OCI-LY7 (cell line): ENCODE data around the gene SLC41A3. TPM values are rescaled to one million over a fixed set of nuclear protein-coding genes. Genes with fewer than 3 reads are reported as not detected.

ENCODE experiments used
- BruUV-seq: library from RNA; stranded (reverse); fragments of 400-500 nt; replicated peaks from 2 replicates; lab custom pipeline; 2021; lab: Mats Ljungman, UMichigan
- CTCF ChIA-PET: fragments of 300-600 bp; sonication (Branson Sonifier 250); formaldehyde crosslinking; loops from one replicate; lab custom pipeline; 2022; ENCODE audit warnings: antibody characterized with exemption; ENCODE audit not compliant: unreplicated experiment; lab: Charles Lee
- POLR2A ChIA-PET: fragments of 300-600 bp; sonication (Branson Sonifier 250); formaldehyde crosslinking; loops from one replicate; lab custom pipeline; 2022; ENCODE audit warnings: antibody characterized with exemption; lab: Charles Lee
- DNase-seq: peaks from one replicate; pipeline ENCODE4 v3.0.0-alpha.2; 2015; ENCODE audit warnings: low spot score
- H2AFZ ChIP-seq: fragments of 200-600 bp; sonication (generic), shearing (Covaris generic); 2 replicates; pipeline ENCODE4 v1.6.1; 2014; ENCODE audit warnings: mild to moderate bottlenecking, antibody characterized with exemption, low read length, moderate library complexity
- H3K27ac ChIP-seq: fragments of 200-600 bp; sonication (generic); 2 replicates; pipeline ENCODE4 v1.5.1; 2014; ENCODE audit warnings: mixed run types, low read depth, mild to moderate bottlenecking, moderate library complexity, low read length, inconsistent platforms; ENCODE audit not compliant: poor library complexity, severe bottlenecking
- H3K36me3 ChIP-seq: fragments of 200-600 bp; sonication (generic); 2 replicates; pipeline ENCODE4 v1.6.1; 2014; ENCODE audit warnings: mild to moderate bottlenecking, antibody characterized with exemption, low read length, moderate library complexity, mixed read lengths; ENCODE audit not compliant: insufficient read depth
- H3K4me1 ChIP-seq: fragments of 200-600 bp; sonication (generic); 2 replicates; pipeline ENCODE4 v1.5.1; 2014; ENCODE audit warnings: mild to moderate bottlenecking, low read length; ENCODE audit not compliant: insufficient read depth, poor library complexity, severe bottlenecking
- H3K4me2 ChIP-seq: fragments of 200-600 bp; sonication (generic); 2 replicates; pipeline ENCODE4 v1.6.1; 2014; ENCODE audit warnings: mild to moderate bottlenecking, low read length
- H3K4me3 ChIP-seq: fragments of 200-600 bp; sonication (generic); 2 replicates; pipeline ENCODE4 v1.5.1; 2014; ENCODE audit warnings: mild to moderate bottlenecking, low read depth, low read length; ENCODE audit not compliant: poor library complexity, severe bottlenecking
- H3K79me2 ChIP-seq: fragments of 200-600 bp; sonication (generic); 2 replicates; pipeline ENCODE4 v1.6.1; 2016; ENCODE audit warnings: low read depth, mild to moderate bottlenecking, low read length, moderate library complexity, mixed read lengths; ENCODE audit not compliant: insufficient read depth
- H3K9me2 ChIP-seq: fragments of 200-600 bp; sonication (generic); 2 replicates; pipeline ENCODE4 v1.6.1; 2016; ENCODE audit warnings: mild to moderate bottlenecking, low read length, mixed read lengths; ENCODE audit not compliant: insufficient read depth
- H3K9me3 ChIP-seq: fragments of 200-600 bp; sonication (generic); 2 replicates; pipeline ENCODE4 v1.6.1; 2014; ENCODE audit warnings: mild to moderate bottlenecking, mixed run types, low read length, mixed read lengths
- H4K20me1 ChIP-seq: fragments of 200-600 bp; sonication (generic); 2 replicates; pipeline ENCODE4 v1.6.1; 2014; ENCODE audit warnings: mild to moderate bottlenecking, antibody characterized with exemption, low read length, moderate library complexity, mixed read lengths; ENCODE audit not compliant: insufficient read depth
- EZH2phosphoT487 ChIP-seq: fragments of 200-600 bp; sonication (generic); IDR thresholded peaks from 2 replicates; pipeline ENCODE4 v1.6.1; 2018; ENCODE audit warnings: low read depth, borderline replicate concordance, mild to moderate bottlenecking, mixed run types, antibody characterized with exemption, low read length, moderate library complexity, mixed read lengths
- intact Hi-C: fragments of 100-400 bp; cut with micrococcal nuclease; formaldehyde crosslinking; loops from one replicate; pipeline ENCODE4 v1.10.0; 2022; ENCODE audit not compliant: unreplicated experiment
- total RNA-seq, 2 experiments: library from RNA; depleted of rRNA in 1 of 2; stranded (reverse); fragments of >200 nt in 1 of 2; shearing (Covaris generic) in 1 of 2; gene quantifications; 2 replicates each; pipeline ENCODE4 v1.2.3, GENCODE V29; 2014 to 2022
- TF ChIP-seq, protein P1 (sequence below): fragments of 200-600 bp; sonication (generic); conservative IDR thresholded peaks from 2 replicates; pipeline ENCODE4 v1.5.1; 2014; ENCODE audit warnings: mild to moderate bottlenecking, antibody characterized with exemption, low read length, moderate library complexity, mixed read lengths

Gene SLC41A3
- total RNA-seq, 2 experiments from 2014 or later = 31.9 to 35.9 TPM

GRCh38 chr3:126065876-126066275 lies 18.0 kb downstream of the SLC41A3 start:
- no TSS peak for BruUV-seq
- no peak for DNase-seq
- ChIA-PET POLR2A (interaction anchor here (1.2 kb wide), 1 partner anchor 652 kb away, joined by 3 read pairs; no protein-coding TSS in a partner anchor), CTCF (no interaction called here)
- TF ChIP-seq EZH2phosphoT487 = no peak
- TF ChIP-seq, protein P1, sequence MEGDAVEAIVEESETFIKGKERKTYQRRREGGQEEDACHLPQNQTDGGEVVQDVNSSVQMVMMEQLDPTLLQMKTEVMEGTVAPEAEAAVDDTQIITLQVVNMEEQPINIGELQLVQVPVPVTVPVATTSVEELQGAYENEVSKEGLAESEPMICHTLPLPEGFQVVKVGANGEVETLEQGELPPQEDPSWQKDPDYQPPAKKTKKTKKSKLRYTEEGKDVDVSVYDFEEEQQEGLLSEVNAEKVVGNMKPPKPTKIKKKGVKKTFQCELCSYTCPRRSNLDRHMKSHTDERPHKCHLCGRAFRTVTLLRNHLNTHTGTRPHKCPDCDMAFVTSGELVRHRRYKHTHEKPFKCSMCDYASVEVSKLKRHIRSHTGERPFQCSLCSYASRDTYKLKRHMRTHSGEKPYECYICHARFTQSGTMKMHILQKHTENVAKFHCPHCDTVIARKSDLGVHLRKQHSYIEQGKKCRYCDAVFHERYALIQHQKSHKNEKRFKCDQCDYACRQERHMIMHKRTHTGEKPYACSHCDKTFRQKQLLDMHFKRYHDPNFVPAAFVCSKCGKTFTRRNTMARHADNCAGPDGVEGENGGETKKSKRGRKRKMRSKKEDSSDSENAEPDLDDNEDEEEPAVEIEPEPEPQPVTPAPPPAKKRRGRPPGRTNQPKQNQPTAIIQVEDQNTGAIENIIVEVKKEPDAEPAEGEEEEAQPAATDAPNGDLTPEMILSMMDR = no peak
- no peak overlapping the region for H2AFZ ChIP-seq
- H3K36me3 ChIP-seq = no peaks in the 10 kb centered on the region
- no peaks in the 10 kb centered on the region for H3K9me2 ChIP-seq
- intact Hi-C loops = no loop called here
- H3K4me1 ChIP-seq = peaks cover 7% of the 10 kb centered on the region
- no peak overlapping the region for H3K4me3 ChIP-seq
- no peaks in the 10 kb centered on the region for H3K79me2 ChIP-seq
- H3K27ac ChIP-seq = no peak overlapping the region
- no peak overlapping the region for H3K4me2 ChIP-seq
- no peaks in the 10 kb centered on the region for H4K20me1 ChIP-seq
- no peaks in the 10 kb centered on the region for H3K9me3 ChIP-seq

DNA sequence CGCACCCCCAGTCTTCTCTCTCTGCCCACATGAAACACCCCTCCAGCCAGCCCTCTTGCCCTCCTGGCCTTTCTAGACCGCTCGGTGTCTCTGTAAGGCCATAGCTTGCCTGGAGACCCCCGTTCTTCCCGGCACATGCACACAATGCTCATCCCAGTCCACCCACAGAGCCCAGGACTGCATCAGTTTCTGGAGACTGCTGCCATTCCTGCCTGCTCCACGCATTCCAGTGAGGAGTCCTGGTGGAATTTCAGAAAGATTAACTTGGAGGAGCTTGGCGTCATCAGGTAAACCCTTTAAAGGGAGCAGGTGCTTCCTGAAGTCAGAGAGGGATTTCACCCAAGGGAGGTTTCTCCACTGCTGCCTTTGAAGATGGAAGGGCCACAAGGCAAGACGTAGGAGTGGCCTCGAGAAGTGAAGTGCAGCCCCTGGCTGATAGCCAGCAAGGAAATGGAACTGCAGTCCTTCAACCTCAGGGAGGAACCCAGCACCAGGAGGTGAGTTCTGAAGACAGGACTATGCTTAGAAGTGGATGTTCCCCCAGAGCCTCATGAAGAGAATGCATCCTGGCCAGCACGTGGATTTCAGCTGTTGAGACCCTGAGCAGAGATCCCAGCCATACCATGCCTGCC lies 19.2 kb downstream of the SLC41A3 start:
- H3K79me2 ChIP-seq = no peaks in the 10 kb centered on the region
- no peak for DNase-seq
- H4K20me1 ChIP-seq = no peaks in the 10 kb centered on the region
- H3K27ac ChIP-seq = no peak overlapping the region
- no peak for TF ChIP-seq EZH2phosphoT487
- TF ChIP-seq, protein P1 = no peak
- H3K36me3 ChIP-seq = no peaks in the 10 kb centered on the region
- no TSS peak for BruUV-seq
- H3K4me1 ChIP-seq = peaks cover 7% of the 10 kb centered on the region
- intact Hi-C loops = no loop called here
- CTCF ChIA-PET = no interaction called here
- POLR2A ChIA-PET = interaction anchor here (0.6 to 0.7 kb wide), 2 partner anchors 9 to 68 kb away, joined by 3 read pairs; no protein-coding TSS in a partner anchor
- no peaks in the 10 kb centered on the region for H3K9me3 ChIP-seq
- H3K9me2 ChIP-seq = no peaks in the 10 kb centered on the region
- no peak overlapping the region for H2AFZ ChIP-seq
- H3K4me3 ChIP-seq = no peak overlapping the region
- H3K4me2 ChIP-seq = no peak overlapping the region

- no TSS peak for BruUV-seq
- CTCF ChIA-PET = no interaction called here
- no peak for TF ChIP-seq EZH2phosphoT487
- TF ChIP-seq, protein P1 = no peak
- H3K4me3 ChIP-seq = no peak overlapping the region
- H3K9me3 ChIP-seq = no peaks in the 10 kb centered on the region
- intact Hi-C loops = no loop called here
- peak; percentile 25 for DNase-seq
- H3K4me1 ChIP-seq = peaks cover 7% of the 10 kb centered on the region
- H3K9me2 ChIP-seq = no peaks in the 10 kb centered on the region
- H3K79me2 ChIP-seq = no peaks in the 10 kb centered on the region
- no peaks in the 10 kb centered on the region for H3K36me3 ChIP-seq
- POLR2A ChIA-PET = no interaction called here
- peak overlapping the region; percentile 12; the same call in 1 of the 2 replicates for H3K4me2 ChIP-seq
- no peak overlapping the region for H2AFZ ChIP-seq
- H3K27ac ChIP-seq = no peak overlapping the region
- H4K20me1 ChIP-seq = no peaks in the 10 kb centered on the region
These were observed 20.5 kb downstream of the SLC41A3 start for GRCh38 chr3:126063358-126063965.
